ENCODE measurements around the gene CCDC122. TPM values are rescaled to one million over a fixed set of nuclear protein-coding genes. Genes with fewer than 3 reads are reported as not detected.

The CCDC122 gene
- total and polyA plus RNA-seq, 9 of the 15 experiments (the other 6 are each of a cell fraction or from before 2014, with no cell fraction given) = not detected

- intact Hi-C loops (cut with micrococcal nuclease) (no loop called here), in situ Hi-C loops (cut with MboI) (no loop called here)
- H3K79me2 ChIP-seq (ENCODE audit: control insufficient read depth, insufficient read depth, low read length) = no peaks in the 10 kb centered on the region
- H3K36me3 ChIP-seq (ENCODE audit: control insufficient read depth, insufficient read depth, low read length) = no peaks in the 10 kb centered on the region
- BruUV-seq (replicated peaks) = no TSS peak
- H3K4me1 ChIP-seq (replicated peaks in 1 of 2; ENCODE audit: control insufficient read depth in 2 of 2, insufficient read depth in 2 of 2, low read length in 2 of 2) = no peaks in the 10 kb centered on the region; a peak in 1 of 5 replicates
- no peaks in the 10 kb centered on the region for H3K27me3 ChIP-seq (ENCODE audit: control insufficient read depth in 2 of 2, insufficient read depth in 2 of 2, low read length in 2 of 2)
- DNase-seq (ENCODE audit: extremely low read depth in 1 of 4, low spot score in 3 of 4) = no peak
- H2AFZ ChIP-seq (ENCODE audit: low read depth, low read length) = no peak overlapping the region
- no peak overlapping the region for H3K4me2 ChIP-seq (ENCODE audit: insufficient read depth, low read length)
- FAIRE-seq = no peak
- no peaks in the 10 kb centered on the region for H3K9me1 ChIP-seq (ENCODE audit: control insufficient read depth, insufficient read depth, low read length)
- no peak overlapping the region for H3K4me3 ChIP-seq
- ChIA-PET POLR2A (no interaction called here), CTCF (ENCODE audit: low intra/inter-chr PET ratio) (no interaction called here)
- H3K9me3 ChIP-seq (replicated peaks; ENCODE audit: control insufficient read depth, insufficient read depth, low read depth, low read length) = no peaks in the 10 kb centered on the region
- no peak overlapping the region for H3K9ac ChIP-seq (ENCODE audit: insufficient read depth in 1 of 2, low read depth in 2 of 2, low read length in 2 of 2)
- H3K27ac ChIP-seq (ENCODE audit: extremely low read depth, low read depth, low read length) = no peak overlapping the region
- ATAC-seq = no peak
- H4K20me1 ChIP-seq (replicated peaks; ENCODE audit: control insufficient read depth, insufficient read depth, low read length) = no peaks in the 10 kb centered on the region
- WGBS (ENCODE audit: insufficient coverage, low coverage, missing lambda C conversion rate) = 0% methylated on average over 1 of the region's 1 CpG
- TF ChIP-seq DDX20 (tag; IDR thresholded peaks at IDR 0.05; ENCODE audit: low read depth) (no peak), ZNF589 (CRISPR knock-in tag; IDR thresholded peaks at IDR 0.05; ENCODE audit: low read depth) (no peak), HNRNPLL (IDR thresholded peaks at IDR 0.05; ENCODE audit: low read depth, low read length, poor library complexity, severe bottlenecking) (no peak), HDAC3 (IDR thresholded peaks at IDR 0.05; ENCODE audit: borderline replicate concordance, partially characterized antibody) (no peak), ARID3A (IDR thresholded peaks at IDR 0.05; ENCODE audit: borderline replicate concordance, low read depth, low read length) (no peak), ARID4B (CRISPR knock-in tag; IDR thresholded peaks at IDR 0.05) (no peak), ZNF79 (CRISPR knock-in tag; IDR thresholded peaks at IDR 0.05; ENCODE audit: low read depth) (no peak), ZKSCAN8 (CRISPR knock-in tag; IDR thresholded peaks at IDR 0.05) (no peak), SOX6 (IDR thresholded peaks at IDR 0.05) (no peak), NFYB (IDR thresholded peaks at IDR 0.05; ENCODE audit: extremely low read depth, insufficient read length) (no peak), TFAM (CRISPR knock-in tag; conservative IDR thresholded peaks at IDR 0.05) (no peak), JUN (IDR thresholded peaks at IDR 0.05; ENCODE audit: borderline replicate concordance, low read depth, low read length) (no peak), JUN (CRISPR knock-in tag; IDR thresholded peaks at IDR 0.05; ENCODE audit: borderline replicate concordance) (no peak)
Observed at GRCh38 chr13:43877766-43878165, 1.8 kb downstream of the CCDC122 start.

Measured in K562 (cell line).